ENCODE measurements around the gene TMPRSS4. TPM values are rescaled to one million over a fixed set of nuclear protein-coding genes. Genes with fewer than 3 reads are reported as not detected.

The TMPRSS4 gene
- total and polyA plus RNA-seq, 9 of the 15 experiments (the other 6 are each of a cell fraction or from before 2014, with no cell fraction given), result 4.0 to 10.0 (median 5.6) TPM

DNA sequence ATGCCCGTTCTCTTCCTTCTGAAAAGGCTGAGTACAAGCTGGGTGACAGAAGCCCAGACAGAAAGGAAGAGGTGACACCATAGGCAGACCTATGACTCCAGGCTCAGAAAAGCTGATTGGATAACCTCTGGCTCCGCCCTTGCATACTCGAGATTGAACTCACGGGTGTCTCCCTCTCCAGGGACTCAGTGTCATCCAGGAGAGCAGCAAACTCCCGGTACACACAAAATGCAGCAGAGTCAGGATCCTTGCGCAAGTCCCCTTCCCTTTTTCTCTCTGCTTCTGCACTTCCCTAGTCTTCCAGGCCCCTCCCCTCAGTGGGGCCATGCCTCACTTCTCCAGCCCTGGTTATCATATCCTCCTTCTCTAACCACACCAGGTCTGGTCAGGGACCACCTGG lies 65.9 kb downstream of the TMPRSS4 start:
- ChIA-PET CTCF (ENCODE audit: low intra/inter-chr PET ratio) (no interaction called here), POLR2A (no interaction called here)
- 3% methylated on average over 6 of the region's 6 CpGs for WGBS (ENCODE audit: insufficient coverage, low coverage, missing lambda C conversion rate)
- peaks cover 21 to 53% of the 10 kb centered on the region in 2 experiments for H3K27me3 ChIP-seq (ENCODE audit: control insufficient read depth in 2 of 2, insufficient read depth in 2 of 2, low read length in 2 of 2)
- H3K4me3 ChIP-seq, result no peak overlapping the region
- H3K9me3 ChIP-seq (replicated peaks; ENCODE audit: control insufficient read depth, insufficient read depth, low read depth, low read length), result no peaks in the 10 kb centered on the region
- H3K27ac ChIP-seq (ENCODE audit: extremely low read depth, low read depth, low read length), result no peak overlapping the region
- DNase-seq (ENCODE audit: extremely low read depth in 1 of 4, low spot score in 3 of 4) (peak in 1 of 4 experiments; percentile 17), FAIRE-seq (no peak), ATAC-seq (no peak)
- no peak overlapping the region for H2AFZ ChIP-seq (ENCODE audit: low read depth, low read length)
- no TSS peak for BruUV-seq (replicated peaks)
- H3K36me3 ChIP-seq (ENCODE audit: control insufficient read depth, insufficient read depth, low read length), result no peaks in the 10 kb centered on the region
- H3K4me2 ChIP-seq (ENCODE audit: insufficient read depth, low read length), result no peak overlapping the region
- no peaks in the 10 kb centered on the region; the same call in 1 of the 2 replicates for H4K20me1 ChIP-seq (replicated peaks; ENCODE audit: control insufficient read depth, insufficient read depth, low read length)
- no peaks in the 10 kb centered on the region for H3K9me1 ChIP-seq (ENCODE audit: control insufficient read depth, insufficient read depth, low read length)
- no peak overlapping the region for H3K9ac ChIP-seq (ENCODE audit: insufficient read depth in 1 of 2, low read depth in 2 of 2, low read length in 2 of 2)
- in situ Hi-C loops (cut with MboI), result no loop called here
- peaks cover 0 to 11% of the 10 kb centered on the region in 2 experiments; a peak in 3 of 5 replicates for H3K4me1 ChIP-seq (replicated peaks in 1 of 2; ENCODE audit: control insufficient read depth in 2 of 2, insufficient read depth in 2 of 2, low read length in 2 of 2)
- TF ChIP-seq CEBPB (tag; IDR thresholded peaks at IDR 0.05) (peak; percentile 92), XRCC4 (IDR thresholded peaks at IDR 0.05; ENCODE audit: extremely low read depth, insufficient read depth, insufficient read length) (no peak), NRF1 (conservative IDR thresholded peaks at IDR 0.05 in 1 of 2, IDR thresholded peaks at IDR 0.05 in 1 of 2) (peak; percentile 79 to 82), CEBPG (CRISPR knock-in tag; IDR thresholded peaks at IDR 0.05) (no peak), CEBPG (tag; conservative IDR thresholded peaks at IDR 0.05 in 1 of 2, IDR thresholded peaks at IDR 0.05 in 1 of 2) (peak in 1 of 2 experiments; percentile 58; a peak in 3 of 4 replicates), SPI1 (IDR thresholded peaks at IDR 0.05; ENCODE audit: borderline replicate concordance, low read depth, low read length) (peak; percentile 78; the same call in 1 of the 2 replicates)
- TF ChIP-seq, protein P1, sequence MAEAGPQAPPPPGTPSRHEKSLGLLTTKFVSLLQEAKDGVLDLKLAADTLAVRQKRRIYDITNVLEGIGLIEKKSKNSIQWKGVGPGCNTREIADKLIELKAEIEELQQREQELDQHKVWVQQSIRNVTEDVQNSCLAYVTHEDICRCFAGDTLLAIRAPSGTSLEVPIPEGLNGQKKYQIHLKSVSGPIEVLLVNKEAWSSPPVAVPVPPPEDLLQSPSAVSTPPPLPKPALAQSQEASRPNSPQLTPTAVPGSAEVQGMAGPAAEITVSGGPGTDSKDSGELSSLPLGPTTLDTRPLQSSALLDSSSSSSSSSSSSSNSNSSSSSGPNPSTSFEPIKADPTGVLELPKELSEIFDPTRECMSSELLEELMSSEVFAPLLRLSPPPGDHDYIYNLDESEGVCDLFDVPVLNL (CRISPR knock-in tag; IDR thresholded peaks at IDR 0.05; ENCODE audit: low read depth), result no peak
- H3K79me2 ChIP-seq (ENCODE audit: control insufficient read depth, insufficient read depth, low read length), result no peaks in the 10 kb centered on the region
- intact Hi-C loops (cut with micrococcal nuclease), result no loop called here
